Umbilical cord (tissue), 2 donors: ENCODE data around the gene ACR. TPM values are rescaled to one million over a fixed set of nuclear protein-coding genes. Genes with fewer than 3 reads are reported as not detected.

ENCODE experiments used
- DNase-seq: peaks from one replicate; pipeline ENCODE4 v3.0.0-alpha.2; 2015; ENCODE audit warnings: low spot score
- total RNA-seq: library from RNA; depleted of rRNA; stranded (reverse); fragments of >200 nt; gene quantifications from one replicate; pipeline ENCODE4 v1.2.3, GENCODE V29; 2014; ENCODE audit warnings: low replicate concordance; ENCODE audit not compliant: insufficient read depth

The ACR gene
- total RNA-seq, 1 donor from 2014 or later = not detected

DNA sequence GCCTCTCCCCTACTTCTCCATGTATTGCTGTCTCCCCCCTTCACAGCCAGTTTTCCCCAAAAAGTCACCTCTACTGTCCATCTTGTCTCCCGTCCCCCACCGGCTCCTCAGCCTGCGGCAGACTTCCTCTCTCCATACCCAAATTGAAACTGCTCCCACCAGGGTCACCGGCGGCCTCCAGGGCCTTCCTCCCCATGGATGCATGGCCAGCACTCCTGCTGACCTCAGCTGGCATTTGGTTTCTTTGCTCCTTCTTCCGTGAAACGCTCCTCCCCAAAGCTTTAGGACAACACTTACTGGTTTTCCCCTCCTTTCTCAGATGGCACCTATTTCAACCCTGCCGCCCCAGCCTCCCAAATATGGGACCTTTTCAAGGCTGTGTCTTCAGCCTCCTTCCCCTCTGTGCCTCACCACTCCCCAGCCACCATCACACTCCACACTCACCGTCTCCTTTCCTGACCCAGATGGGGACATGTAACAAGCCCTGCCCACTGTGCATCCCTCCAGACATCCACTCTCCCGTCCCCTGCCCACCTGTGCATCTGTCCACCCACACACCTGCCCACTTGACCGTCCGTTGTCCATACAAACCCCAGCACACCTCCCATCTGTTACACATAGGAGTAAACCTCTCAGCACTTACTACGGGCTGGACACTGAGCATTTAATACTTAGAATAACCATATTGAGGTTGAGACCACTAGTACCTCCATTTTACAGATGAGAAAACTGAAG is 21.5 kb upstream of the ACR start:
- no peak for DNase-seq

DNA sequence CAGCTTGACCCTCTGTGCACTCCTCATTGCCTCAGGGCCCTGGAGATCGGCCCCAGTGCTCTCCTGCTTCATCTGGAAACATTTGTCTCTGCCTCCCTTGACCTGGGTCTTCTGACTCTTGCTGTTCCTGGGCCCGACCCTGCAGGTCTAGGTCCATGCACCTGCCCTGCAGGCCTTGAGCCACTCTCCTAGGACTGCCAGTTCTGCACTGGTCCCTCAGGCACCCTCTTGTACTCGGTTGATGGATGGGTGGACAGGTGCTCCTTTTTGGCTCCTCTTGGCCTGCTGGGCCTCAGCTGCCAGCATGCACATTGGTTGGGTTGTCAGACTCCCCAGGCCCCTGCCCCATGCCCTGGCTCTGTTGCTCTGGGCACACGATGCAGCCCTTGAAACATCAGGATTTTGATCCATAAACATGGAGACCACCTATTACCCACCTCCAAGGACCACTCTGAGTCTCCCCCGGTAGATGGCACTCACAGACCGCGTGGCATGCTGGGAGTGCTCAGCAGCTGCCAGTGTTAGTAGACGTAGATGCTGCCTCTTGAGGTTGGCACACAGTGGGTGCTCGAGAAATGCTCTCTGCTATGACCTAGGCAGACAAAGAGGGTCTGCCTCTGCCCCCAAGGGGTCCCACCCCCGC is 20.2 kb upstream of the ACR start:
- DNase-seq = no peak

DNA sequence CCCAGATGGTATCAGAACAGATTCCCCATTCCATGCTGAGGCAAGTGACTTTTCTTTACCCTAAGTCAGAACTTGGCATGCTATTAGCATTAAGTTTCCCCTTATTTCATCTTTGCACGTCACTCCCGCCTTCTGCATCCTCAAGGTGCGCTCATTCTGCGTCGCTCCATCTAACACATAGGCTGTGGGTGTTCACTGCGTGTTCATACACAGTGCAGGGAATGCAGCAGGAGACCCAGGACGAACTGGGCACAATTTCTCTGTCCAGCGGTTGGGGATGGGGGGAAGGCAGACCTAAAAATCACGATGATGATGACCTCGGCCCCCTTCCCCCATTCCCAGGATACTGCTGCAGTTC is 19.7 kb upstream of the ACR start:
- no peak for DNase-seq

DNA sequence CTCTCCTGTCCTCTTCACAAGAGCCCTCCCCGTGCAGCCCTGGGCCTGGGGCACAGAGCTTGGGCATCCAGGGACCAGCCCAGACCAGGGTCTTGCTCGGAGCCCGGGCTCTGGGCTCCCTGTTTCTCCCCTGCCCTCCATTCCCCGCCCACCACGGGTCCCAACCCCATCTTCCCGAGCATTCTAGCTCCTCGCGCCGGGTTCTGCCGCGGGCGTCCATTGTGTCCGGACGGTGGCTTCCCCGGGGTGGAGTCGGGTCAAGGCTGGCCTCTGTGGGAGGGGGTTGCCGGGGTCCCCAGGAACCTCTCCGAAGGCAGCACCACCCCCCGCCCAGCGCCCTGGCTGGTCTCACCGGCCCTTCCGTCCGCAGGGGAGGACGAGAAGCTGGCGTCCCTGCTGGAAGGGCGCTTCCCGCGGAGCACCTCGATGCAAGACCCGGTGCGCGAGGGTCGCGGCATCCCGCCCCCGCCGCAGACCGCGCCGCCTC is 18.1 kb upstream of the ACR start:
- no peak for DNase-seq

DNA sequence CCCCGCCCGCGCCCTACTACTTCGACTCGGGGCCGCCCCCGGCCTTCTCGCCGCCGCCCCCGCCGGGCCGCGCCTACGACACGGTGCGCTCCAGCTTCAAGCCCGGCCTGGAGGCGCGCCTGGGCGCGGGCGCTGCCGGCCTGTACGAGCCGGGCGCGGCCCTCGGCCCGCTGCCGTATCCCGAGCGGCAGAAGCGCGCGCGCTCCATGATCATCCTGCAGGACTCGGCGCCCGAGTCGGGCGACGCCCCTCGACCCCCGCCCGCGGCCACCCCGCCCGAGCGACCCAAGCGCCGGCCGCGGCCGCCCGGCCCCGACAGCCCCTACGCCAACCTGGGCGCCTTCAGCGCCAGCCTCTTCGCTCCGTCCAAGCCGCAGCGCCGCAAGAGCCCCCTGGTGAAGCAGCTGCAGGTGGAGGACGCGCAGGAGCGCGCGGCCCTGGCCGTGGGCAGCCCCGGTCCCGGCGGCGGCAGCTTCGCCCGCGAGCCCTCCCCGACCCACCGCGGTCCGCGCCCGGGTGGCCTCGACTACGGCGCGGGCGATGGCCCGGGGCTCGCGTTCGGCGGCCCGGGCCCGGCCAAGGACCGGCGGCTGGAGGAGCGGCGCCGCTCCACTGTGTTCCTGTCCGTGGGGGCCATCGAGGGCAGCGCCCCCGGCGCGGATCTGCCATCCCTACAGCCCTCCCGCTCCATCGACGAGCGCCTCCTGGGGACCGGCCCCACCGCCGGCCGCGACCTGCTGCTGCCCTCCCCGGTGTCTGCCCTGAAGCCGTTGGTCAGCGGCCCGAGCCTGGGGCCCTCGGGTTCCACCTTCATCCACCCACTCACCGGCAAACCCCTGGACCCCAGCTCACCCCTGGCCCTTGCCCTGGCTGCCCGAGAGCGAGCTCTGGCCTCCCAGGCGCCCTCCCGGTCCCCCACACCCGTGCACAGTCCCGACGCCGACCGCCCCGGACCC is 17.4 kb upstream of the ACR start:
- no peak for DNase-seq

DNA sequence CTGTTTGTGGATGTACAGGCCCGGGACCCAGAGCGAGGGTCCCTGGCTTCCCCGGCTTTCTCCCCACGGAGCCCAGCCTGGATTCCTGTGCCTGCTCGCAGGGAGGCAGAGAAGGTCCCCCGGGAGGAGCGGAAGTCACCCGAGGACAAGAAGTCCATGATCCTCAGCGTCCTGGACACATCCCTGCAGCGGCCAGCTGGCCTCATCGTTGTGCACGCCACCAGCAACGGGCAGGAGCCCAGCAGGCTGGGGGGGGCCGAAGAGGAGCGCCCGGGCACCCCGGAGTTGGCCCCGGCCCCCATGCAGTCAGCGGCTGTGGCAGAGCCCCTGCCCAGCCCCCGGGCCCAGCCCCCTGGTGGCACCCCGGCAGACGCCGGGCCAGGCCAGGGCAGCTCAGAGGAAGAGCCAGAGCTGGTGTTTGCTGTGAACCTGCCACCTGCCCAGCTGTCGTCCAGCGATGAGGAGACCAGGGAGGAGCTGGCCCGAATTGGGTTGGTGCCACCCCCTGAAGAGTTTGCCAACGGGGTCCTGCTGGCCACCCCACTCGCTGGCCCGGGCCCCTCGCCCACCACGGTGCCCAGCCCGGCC is 16.7 kb upstream of the ACR start:
- no peak for DNase-seq

DNA sequence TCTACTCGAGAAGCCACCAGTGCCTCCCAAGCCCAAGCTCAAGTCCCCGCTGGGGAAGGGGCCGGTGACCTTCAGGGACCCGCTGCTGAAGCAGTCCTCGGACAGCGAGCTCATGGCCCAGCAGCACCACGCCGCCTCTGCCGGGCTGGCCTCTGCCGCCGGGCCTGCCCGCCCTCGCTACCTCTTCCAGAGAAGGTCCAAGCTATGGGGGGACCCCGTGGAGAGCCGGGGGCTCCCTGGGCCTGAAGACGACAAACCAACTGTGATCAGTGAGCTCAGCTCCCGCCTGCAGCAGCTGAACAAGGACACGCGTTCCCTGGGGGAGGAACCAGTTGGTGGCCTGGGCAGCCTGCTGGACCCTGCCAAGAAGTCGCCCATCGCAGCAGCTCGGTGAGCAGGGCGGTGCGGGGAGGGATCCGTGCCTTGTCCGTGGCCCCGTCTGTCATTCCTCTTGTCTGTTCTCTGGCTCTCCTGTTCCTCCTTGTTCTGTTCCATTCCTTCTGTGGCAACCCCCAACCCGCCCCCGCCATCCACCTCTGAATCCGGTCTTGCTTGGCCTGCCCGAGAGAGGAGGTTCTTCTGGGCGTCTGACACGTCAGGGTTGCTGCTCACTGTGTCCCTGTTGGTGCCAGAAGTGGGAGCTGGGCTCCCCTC is 15.8 kb upstream of the ACR start:
- no peak for DNase-seq

DNA sequence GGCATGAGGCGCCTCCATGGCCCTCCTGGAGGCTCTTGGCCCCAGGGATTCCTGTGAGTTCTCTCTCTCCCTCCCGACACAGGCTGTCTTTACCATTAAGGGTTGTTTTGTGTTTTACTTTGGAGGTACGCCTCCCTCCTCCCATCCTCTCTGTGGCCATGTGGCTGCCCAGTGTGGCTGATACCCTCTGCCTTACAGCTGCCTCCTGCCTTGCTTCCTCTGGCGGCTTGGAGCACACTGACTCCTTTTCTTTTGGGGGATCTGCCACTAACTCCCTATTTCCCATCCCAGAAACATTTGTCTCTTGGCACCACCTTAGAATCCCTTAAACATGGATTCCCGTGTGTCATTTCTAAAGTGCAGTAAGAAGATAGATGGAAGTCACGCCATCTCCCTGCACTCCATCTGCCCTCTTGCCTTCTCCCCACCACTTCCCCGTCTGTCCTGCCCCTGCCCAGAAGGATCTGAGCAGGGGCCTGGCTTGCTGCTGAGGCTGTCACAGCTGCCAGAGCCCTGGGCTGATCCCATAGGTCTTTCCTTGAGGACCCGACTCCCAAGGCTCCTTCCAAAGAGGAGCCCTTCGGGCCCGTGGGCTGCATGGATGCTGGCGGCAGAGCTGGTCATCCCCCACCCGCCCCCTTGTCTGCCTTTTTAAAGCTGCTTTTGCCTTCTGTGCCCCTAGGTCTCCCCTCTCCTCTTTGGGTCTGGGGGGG is 15.1 kb upstream of the ACR start:
- DNase-seq = no peak

DNA sequence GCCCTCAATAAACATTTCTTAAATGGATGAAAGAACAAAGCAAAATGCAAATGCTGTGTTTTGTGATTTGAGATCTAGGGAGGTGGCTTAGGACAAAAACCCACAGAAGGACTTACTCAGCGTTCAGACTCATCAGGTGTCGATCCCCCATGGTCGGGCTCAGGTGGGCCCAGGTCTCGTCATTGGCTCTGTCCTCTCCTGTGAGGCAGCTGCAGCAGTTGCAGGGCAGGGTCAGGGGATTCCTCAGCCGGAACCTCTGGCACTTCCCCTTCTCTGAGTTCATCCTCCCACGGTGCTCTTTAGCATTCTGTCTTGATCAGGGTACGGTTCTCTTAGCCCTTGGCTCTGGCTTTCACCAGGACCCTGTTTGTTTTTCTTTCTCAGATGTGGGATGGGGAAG is 14.0 kb upstream of the ACR start:
- DNase-seq = no peak

DNA sequence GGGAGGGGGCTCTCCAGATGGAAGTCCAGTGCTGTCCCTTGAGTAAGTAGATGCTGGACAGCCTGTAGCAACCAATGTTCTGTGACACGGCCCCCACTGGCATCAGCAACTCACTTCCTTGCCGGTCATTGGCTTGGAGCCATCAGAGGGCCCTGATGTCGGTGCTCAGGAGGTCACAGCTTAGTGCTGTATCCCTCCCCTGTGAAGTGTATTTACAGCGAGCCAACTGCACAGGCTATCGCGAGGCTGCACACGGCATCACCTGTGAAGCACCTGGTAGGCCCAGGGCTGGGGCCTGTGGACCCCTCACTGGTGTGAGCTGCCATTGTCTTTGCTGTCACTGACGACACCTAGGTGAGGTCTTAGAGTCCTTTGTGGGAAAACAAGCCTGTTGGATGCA is 13.4 kb upstream of the ACR start:
- no peak for DNase-seq

DNA sequence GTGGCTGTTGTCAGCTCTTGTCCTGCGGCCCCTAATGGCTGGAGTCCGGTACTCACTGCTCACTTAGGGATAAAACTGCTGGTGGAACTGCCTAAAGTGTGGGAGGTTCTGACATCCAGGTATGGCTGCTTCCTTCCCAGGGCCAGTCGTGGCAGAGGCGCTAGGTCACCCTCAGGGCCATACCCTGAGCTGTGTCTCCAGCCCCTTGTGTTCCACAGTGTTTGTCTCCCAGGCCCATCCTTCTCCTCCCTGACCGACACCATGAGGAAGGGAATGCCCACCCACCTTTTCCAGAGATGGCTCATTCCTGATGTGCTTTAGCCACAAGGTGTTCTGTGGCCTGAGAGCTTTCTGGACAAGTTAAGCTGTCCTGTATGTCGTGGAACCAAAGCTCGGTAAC is 12.4 kb upstream of the ACR start:
- no peak for DNase-seq

DNA sequence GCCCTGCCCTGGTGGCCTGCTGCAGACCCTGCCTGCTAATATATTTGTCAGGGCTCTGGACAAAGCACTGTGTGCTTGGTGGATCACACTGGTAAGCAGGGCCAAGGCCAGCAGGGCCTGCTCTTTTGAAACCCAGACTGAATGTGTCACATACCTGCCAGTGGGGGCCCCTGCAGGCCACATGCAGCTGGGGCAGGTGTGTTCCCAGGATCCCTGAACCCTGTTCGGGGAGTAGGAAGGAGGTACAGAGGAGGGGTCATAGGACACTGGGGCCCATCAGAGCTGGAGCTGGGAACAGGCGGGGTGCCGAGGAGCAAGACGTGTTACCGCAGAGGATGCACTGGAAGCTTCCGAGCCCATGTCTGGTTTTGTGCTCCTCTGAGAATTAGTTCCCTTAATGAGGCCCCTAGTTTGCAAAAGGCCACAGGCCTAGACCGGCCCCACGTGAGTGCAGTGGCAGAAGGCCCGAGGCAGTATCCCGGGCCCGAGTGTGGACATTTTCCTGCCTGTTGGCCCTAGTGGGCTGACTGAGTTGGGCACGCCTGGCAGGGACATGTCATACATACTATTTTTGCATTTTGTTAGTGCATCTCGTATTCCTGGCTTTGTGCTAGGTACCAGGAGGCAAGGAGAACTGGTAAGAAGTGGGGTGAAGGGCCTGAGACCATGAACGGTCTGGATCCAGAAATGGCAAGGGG is 11.2 kb upstream of the ACR start:
- DNase-seq = no peak

DNA sequence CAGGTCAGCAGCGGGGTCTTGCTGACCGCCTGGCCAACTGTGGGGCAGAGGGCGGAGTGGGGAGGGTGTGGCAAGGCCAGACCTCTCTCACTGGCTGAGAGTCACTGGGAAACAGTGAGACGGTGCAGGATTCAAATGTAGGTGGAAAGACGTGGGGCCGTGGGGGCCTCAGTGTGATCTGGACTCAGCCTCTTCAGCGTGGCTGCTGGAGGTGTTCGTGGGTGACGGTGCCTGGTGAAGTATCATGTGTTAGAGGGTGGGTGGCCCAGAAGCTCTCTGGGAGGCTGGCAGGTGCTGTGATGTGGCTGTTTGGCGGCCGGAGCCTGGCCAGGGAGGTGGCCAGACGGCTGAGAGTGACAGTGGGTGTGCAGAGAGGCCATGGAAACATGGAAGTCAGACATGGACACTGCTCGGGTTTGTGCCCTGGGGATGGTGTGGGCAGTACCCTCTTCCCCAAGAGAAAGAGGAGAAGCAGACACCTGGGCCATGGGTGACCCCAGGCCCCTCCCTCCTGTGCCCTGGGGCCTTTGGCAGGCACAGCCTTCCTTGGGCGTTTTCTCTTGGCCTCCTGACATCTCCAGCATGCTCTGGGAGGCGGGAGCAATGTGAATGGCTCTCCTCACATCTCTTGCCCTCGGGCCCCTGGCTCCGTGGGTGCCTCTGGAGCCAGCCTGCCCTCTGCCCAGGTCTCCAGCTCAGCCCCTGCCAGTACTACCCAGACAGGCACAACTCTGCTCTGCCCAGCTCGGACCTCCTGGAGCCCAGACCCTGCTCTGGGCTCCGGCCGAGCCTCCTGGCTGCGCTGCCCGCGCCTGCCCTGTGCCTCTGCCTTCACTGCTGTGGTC is 10.1 kb upstream of the ACR start:
- no peak for DNase-seq

DNA sequence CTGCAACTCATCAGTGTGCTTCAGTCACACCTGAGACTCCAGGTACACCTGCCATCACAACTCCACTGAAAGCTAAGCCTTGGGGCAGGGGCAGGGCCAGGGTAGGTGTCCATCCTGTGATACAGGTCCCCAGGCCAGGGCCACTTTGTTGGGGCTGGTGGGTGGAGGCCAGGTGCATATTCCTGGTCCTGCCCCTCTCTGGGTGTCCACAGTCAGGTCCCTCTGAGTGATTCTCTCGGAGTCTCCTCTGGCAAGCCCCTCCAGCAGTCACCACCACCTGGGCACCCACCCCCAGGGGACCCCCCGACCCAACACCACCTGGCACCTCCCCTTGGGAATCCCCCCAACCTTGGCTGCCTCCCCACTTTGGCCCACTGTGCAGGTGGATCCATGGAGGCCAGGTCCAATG is 9.5 kb upstream of the ACR start:
- DNase-seq = no peak

DNA sequence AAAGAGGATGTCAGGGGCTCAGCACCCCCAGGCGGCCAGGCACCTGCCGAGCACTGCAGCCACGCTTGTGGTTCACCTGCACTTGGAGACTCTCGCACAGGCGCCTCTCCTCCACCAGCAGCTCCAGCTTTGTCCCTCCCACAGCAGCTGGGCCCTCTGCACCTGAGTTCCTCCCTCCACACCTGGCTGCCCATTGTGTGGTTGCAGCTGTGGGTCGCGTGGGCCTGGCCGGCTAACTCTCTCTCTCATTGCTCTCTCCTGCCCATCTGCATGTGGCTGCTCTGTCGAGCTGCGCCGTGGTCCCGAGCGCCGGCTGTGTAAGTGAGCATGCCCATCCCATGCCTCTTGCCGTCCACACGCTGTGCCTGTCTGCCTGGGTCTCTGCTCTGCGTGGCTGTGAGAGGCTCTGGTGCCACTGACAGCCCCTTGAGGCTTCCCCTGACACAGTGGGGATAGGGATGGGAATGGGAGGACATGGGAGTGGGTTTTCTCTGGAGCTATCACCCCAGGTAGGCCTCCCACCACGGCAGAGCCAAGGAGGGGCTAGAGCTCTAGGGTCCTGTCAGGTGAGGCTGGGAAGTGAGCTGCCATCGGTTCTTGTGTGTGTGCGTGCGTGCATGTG is 8.5 kb upstream of the ACR start:
- DNase-seq = no peak

DNA sequence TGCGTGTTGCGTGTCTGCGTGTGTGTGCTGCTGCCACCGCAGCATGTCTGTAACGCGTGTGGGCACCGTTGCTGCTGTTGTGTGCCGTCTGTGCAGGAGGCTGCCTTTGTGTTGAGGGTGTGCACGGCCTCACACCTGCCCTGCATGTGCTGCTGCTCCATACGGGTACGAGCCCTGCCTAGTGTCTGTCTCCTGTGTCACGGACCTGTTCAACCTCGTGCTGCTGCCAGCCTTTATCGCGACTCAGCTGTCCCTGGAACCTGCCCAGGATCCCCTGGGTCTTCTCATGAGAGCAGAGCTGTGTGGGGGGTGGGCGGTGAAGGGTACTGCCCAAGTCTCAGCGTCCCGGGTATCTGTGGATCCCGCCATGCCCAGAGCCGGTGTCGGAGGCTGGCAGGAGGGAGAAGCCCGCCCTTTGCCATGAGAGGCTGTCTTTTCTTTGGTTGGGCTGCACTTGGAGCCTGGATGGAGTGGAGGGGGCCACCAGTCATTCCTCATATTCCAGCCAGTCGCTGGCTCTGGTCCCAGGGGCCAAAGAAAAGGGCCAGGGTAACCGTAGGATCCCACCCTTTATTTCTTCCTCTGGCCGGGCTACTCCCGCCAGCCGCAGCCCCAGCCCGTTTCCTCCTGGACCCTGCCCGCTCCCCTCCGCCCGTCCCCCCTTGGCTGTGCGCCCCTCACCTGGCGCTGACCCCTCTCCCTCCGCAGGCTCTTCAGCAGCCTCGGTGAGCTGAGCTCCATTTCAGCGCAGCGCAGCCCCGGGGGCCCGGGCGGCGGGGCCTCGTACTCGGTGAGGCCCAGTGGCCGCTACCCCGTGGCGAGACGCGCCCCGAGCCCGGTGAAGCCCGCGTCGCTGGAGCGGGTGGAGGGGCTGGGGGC is 7.8 kb upstream of the ACR start:
- DNase-seq = no peak

DNA sequence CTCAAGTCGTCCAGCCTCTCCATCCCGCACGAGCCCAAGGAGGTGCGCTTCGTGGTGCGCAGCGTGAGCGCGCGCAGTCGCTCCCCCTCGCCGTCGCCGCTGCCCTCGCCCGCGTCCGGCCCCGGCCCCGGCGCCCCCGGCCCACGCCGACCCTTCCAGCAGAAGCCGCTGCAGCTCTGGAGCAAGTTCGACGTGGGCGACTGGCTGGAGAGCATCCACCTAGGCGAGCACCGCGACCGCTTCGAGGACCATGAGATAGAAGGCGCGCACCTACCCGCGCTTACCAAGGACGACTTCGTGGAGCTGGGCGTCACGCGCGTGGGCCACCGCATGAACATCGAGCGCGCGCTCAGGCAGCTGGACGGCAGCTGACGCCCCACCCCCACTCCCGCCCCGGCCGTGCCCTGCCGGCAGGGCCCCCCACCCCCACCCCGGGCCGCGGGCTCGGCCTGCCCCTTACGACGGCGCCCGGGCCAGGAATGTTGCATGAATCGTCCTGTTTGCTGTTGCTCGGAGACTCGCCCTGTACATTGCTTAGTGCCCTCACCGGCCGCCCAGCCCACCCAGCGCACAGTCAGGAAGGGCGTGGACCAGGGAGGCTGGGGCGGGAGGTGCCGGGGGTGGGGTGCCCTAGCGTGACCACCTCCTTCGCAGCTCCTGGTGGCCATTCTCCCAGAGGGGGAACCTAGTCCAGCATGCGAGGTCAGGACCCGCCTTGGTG is 6.9 kb upstream of the ACR start:
- DNase-seq = peak; percentile 35
